ENCODE results near the gene MTA2. TPM values are rescaled to one million over a fixed set of nuclear protein-coding genes. Genes with fewer than 3 reads are reported as not detected.

The MTA2 gene
- total RNA-seq, 1 donor from 2014 or later, result 172 TPM

DNA sequence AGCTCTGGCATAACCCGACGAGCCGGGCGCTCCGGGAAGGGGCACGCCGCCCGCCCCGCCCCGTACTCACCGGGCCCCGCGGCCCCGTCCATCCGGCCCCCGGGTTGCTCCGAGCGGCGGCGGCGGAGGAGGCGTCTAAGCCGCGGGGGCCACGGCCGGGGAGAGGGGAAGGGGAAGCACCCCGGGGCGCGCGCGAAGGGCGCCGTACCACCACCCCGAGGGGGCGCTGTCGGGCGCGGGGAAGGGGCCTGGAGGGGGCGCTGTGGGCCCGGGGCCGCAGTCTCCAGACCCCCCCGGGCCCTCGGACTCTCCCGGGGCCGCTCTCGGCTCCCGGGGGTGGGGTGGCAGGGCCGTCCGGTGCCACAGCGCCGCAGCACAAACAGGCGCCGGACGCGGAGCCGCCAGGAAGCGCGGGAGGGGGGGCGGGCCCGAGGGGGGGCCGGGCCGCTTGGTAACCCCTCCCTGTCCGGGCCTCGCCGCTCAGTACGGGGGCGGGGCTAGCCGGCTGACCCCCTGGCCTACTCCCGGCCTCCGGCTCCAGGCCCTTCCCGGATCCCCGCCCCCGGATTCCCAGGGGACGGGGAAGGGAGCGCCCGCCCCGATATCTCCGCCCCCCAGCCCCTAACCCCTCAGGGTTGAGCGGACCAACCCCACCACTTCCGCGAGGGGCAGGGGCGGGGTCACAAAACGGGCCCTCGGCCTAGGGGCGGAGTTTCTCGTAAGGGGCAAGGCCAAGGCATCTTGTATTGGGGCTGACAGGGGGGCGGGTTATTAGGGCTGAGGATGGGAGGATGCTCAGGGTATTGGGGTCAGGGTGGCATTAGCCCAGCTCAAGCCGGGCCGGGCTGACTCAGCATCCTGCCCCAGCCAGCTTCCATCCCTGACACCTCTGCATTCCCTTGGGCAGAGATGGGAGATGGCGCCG, 11.0 kb upstream of the MTA2 start, which contains the start of the genes EML3 and ROM1:
Gene EML3 (minus strand): TSS at position 410 of the 925 bp plus-strand sequence. CDS start 318 bp downstream, at position 92.
Gene ROM1 (plus strand): TSS at position 892 of the 925 bp plus-strand sequence. CDS start 25 bp downstream, at position 917.
- Mint-ChIP-seq H3K9me3 (ENCODE audit: unreplicated experiment) (peaks cover 5% of the 10 kb centered on the region), H3K4me1 (ENCODE audit: low read depth, unreplicated experiment) (peaks cover 4% of the 10 kb centered on the region), H3K27me3 (ENCODE audit: unreplicated experiment) (peaks cover 8% of the 10 kb centered on the region), H3K27ac (ENCODE audit: unreplicated experiment) (peak within 1 kb of the TSS; percentile 70), H3K36me3 (ENCODE audit: unreplicated experiment) (no peaks in the 10 kb centered on the region), H3K4me3 (ENCODE audit: unreplicated experiment) (peak within 1 kb of the TSS; percentile 93)
- TF ChIP-seq, protein P1, sequence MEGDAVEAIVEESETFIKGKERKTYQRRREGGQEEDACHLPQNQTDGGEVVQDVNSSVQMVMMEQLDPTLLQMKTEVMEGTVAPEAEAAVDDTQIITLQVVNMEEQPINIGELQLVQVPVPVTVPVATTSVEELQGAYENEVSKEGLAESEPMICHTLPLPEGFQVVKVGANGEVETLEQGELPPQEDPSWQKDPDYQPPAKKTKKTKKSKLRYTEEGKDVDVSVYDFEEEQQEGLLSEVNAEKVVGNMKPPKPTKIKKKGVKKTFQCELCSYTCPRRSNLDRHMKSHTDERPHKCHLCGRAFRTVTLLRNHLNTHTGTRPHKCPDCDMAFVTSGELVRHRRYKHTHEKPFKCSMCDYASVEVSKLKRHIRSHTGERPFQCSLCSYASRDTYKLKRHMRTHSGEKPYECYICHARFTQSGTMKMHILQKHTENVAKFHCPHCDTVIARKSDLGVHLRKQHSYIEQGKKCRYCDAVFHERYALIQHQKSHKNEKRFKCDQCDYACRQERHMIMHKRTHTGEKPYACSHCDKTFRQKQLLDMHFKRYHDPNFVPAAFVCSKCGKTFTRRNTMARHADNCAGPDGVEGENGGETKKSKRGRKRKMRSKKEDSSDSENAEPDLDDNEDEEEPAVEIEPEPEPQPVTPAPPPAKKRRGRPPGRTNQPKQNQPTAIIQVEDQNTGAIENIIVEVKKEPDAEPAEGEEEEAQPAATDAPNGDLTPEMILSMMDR (IDR thresholded peaks at IDR 0.05; ENCODE audit: partially characterized antibody, unreplicated experiment), result peak; percentile 94
- peak; percentile 85 for DNase-seq

DNA sequence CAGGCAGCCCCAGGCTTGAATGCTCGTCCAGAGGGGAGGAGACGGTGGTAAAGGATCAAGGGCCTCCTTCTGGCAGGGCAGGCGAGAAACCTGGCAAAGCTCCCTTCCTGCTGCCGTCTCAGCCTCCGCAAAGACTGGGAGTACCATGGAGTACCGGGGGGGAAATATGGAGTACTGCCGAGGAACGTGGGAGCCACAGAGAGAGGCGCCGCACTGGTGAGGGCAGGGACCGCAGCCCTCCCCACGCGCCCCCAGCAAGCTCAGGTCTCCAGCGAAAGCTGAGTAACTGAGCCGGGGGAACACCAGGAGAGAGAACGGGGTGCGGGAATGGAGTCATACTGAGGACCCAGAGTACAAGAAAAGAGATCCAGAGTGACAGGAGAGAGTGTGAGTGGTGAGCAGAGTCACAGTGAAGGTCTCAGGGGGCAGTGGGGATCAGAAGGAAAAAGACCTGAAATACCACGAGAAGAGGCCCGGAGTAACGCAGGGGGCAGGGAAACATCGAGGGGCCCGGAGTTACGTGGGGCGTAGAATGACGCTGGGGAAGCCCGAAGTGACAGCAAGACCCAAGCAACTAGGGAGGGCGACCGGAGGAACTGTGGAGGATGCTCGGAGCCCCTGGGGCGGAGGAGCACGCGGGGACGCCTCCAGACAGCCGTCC, 10.2 kb upstream of the MTA2 start:
- H3K4me3 Mint-ChIP-seq (ENCODE audit: unreplicated experiment), result peak overlapping the region; percentile 93
- peaks cover 5% of the 10 kb centered on the region for H3K9me3 Mint-ChIP-seq (ENCODE audit: unreplicated experiment)
- peak overlapping the region; percentile 70 for H3K27ac Mint-ChIP-seq (ENCODE audit: unreplicated experiment)
- H3K4me1 Mint-ChIP-seq (ENCODE audit: low read depth, unreplicated experiment), result peaks cover 4% of the 10 kb centered on the region
- no peaks in the 10 kb centered on the region for H3K36me3 Mint-ChIP-seq (ENCODE audit: unreplicated experiment)
- peaks cover 8% of the 10 kb centered on the region for H3K27me3 Mint-ChIP-seq (ENCODE audit: unreplicated experiment)
- peak; percentile 27 for DNase-seq
- TF ChIP-seq, protein P1 (IDR thresholded peaks at IDR 0.05; ENCODE audit: partially characterized antibody, unreplicated experiment), result no peak

DNA sequence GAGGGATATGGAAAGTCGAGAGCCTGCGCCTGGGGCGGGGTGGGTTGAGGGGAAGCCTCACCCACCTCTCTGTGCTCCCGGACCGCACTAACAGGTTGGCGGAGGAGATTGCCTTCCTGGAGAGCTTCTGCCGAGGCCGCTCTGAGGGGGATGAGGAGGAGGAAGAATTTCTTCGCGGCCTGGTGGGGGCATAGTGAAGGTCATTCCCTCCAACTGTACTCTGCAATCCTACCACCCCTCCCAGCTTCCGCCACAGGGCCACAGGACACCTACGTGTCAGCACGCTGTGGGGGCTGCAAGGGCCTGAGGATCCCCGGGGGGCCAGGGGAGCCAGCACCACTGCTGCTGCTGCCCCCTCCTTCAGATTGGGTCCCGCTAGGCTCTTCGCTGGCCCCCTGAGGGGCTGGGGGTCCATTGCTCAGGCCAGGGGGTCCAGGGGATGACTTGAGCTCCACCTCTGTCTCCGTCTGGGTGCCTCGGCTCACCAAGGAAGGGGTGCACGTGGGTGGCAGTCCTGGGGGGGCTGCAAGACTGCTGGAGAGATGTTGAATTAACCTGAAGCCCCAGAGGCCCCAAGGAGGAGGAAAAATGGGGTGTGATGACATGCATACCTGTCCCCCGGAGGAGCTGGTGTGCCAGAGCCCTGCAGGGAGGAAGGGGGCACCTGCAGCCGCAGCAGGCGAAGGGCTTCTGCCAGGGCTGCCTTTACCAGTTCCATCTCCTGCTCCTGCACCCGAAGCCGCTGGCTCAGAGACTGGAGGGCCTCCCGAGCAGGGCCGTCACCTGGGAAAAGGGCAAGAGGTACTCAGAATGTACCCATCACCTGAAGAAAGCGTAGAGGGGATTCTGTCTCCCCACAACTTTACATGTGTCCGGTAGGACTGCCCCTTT, 9.4 kb upstream of the MTA2 start:
- Mint-ChIP-seq H3K4me3 (ENCODE audit: unreplicated experiment) (peak overlapping the region; percentile 93), H3K27ac (ENCODE audit: unreplicated experiment) (no peak overlapping the region), H3K36me3 (ENCODE audit: unreplicated experiment) (no peaks in the 10 kb centered on the region), H3K9me3 (ENCODE audit: unreplicated experiment) (peaks cover 7% of the 10 kb centered on the region), H3K27me3 (ENCODE audit: unreplicated experiment) (peaks cover 8% of the 10 kb centered on the region), H3K4me1 (ENCODE audit: low read depth, unreplicated experiment) (peaks cover 4% of the 10 kb centered on the region)
- TF ChIP-seq, protein P1 (IDR thresholded peaks at IDR 0.05; ENCODE audit: partially characterized antibody, unreplicated experiment), result no peak
- no peak for DNase-seq

DNA sequence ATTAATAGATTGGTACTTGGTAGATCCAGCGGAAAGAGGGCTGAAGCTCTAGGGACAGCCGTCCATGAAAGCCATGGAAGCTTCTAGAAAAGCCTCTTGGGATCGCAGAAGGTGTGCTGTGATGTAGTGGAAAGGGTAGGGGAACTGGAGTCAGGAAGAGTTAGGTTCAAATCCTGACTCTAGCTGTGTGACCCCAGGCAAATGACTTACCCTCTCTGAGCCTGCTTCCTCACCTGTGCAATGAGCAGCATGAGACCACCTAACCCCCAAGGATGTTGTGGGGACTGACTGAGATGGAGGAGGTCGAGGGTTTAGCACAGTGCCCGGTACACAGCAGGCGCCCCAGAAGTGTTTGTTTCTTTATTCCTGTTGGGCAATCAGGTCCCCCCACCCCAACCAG, 8.7 kb upstream of the MTA2 start:
- H3K27ac Mint-ChIP-seq (ENCODE audit: unreplicated experiment), result no peak overlapping the region
- H3K36me3 Mint-ChIP-seq (ENCODE audit: unreplicated experiment), result no peaks in the 10 kb centered on the region
- peak overlapping the region; percentile 20 for H3K4me3 Mint-ChIP-seq (ENCODE audit: unreplicated experiment)
- TF ChIP-seq, protein P1 (IDR thresholded peaks at IDR 0.05; ENCODE audit: partially characterized antibody, unreplicated experiment), result no peak
- DNase-seq, result no peak
- peaks cover 4% of the 10 kb centered on the region for H3K4me1 Mint-ChIP-seq (ENCODE audit: low read depth, unreplicated experiment)
- H3K27me3 Mint-ChIP-seq (ENCODE audit: unreplicated experiment), result peaks cover 8% of the 10 kb centered on the region
- H3K9me3 Mint-ChIP-seq (ENCODE audit: unreplicated experiment), result peaks cover 7% of the 10 kb centered on the region

Data from glutamatergic neuron (in vitro differentiated cells).